A549 (cell line): ENCODE data around the gene ALDH7A1. TPM values are rescaled to one million over a fixed set of nuclear protein-coding genes. Genes with fewer than 3 reads are reported as not detected.

Source experiments
- ATAC-seq, 2 experiments: fragments of 200-7000 bp in 1 of 2; fragments of >200 bp in 1 of 2; cut with Nextera tagmentation in 1 of 2; cut with Tn5 transposase in 1 of 2; 3 replicates each; pipeline versions ENCODE4 v1.8.0 to v1.9.1; 2018 to 2020; ENCODE audit warnings: mild to moderate bottlenecking in 1 of 2, moderate library complexity in 1 of 2
- CTCF ChIA-PET: fragments of 300-600 bp; sonication (Branson Sonifier 250); formaldehyde crosslinking; extraction: SDS; loops from one replicate; lab custom pipeline; 2021; ENCODE audit warnings: antibody characterized with exemption, inconsistent platforms; lab: Yijun Ruan, JAX
- POLR2A ChIA-PET: fragments of 350-600 bp; formaldehyde crosslinking; extraction: SDS; loops from one replicate; lab custom pipeline; 2021; ENCODE audit warnings: antibody characterized with exemption, inconsistent platforms; lab: Yijun Ruan, JAX
- DNase-seq, 2 experiments: peaks; one replicate each; pipeline versions ENCODE4 v3.0.0 to v3.0.0-alpha.2; 2011 to 2016; ENCODE audit warnings: low read depth in 1 of 2, low spot score in 1 of 2
- FAIRE-seq: peaks from 2 replicates; lab custom pipeline; 2011; peaks lifted over from hg19 to GRCh38; lab: Jason Lieb, UNC
- H3K27ac ChIP-seq, 2 experiments: fragments of >200 bp; sonication (Bioruptor Twin); formaldehyde crosslinking; 3 replicates each; pipeline ENCODE4 v1.5.1; 2016 to 2017
- H3K4me1 ChIP-seq: fragments of >200 bp; sonication (Bioruptor Twin); formaldehyde crosslinking; 3 replicates; pipeline ENCODE4 v1.6.1; 2016
- H3K4me2 ChIP-seq: fragments of >200 bp; sonication (Bioruptor Twin); formaldehyde crosslinking; 3 replicates; pipeline ENCODE4 v1.6.1; 2016
- H3K4me3 ChIP-seq: fragments of >200 bp; sonication (Bioruptor Twin); formaldehyde crosslinking; 3 replicates; pipeline ENCODE4 v1.5.1; 2016
- H3K9me3 ChIP-seq: fragments of >200 bp; sonication (Bioruptor Twin); formaldehyde crosslinking; 3 replicates; pipeline ENCODE4 v1.6.1; 2016
- CBX8 ChIP-seq: fragments of 200-600 bp; sonication (generic); IDR thresholded peaks from 2 replicates; pipeline ENCODE4 v1.6.1; 2016
- CHD2 ChIP-seq: fragments of 150-350 bp; IDR thresholded peaks from 2 replicates; pipeline ENCODE4 v1.6.1; 2014; ENCODE audit warnings: low read length; ENCODE audit not compliant: partially characterized antibody
- CHD4 ChIP-seq: fragments of 200-600 bp; sonication (generic); IDR thresholded peaks from 2 replicates; pipeline ENCODE4 v1.6.1; 2016; ENCODE audit warnings: antibody characterized with exemption, mild to moderate bottlenecking, borderline replicate concordance
- EHF ChIP-seq: fragments of 250-450 bp; sonication (Bioruptor Pico); IDR thresholded peaks from 2 replicates; pipeline ENCODE4 v1.5.0; 2020; ENCODE audit warnings: mild to moderate bottlenecking
- ESRRA ChIP-seq: fragments of 150-350 bp; IDR thresholded peaks from 2 replicates; pipeline ENCODE4 v1.6.1; 2014; ENCODE audit warnings: mild to moderate bottlenecking, low read length, borderline replicate concordance
- FOSL2 ChIP-seq, 2 experiments: fragments of 450-650 bp in 1 of 2; fragments of >200 bp in 1 of 2; sonication (Bioruptor Twin) in 1 of 2; formaldehyde crosslinking; IDR thresholded peaks; 2 replicates each; pipeline versions ENCODE4 v1.5.0 to v1.6.1; 2016 to 2020; ENCODE audit warnings: mild to moderate bottlenecking in 1 of 2, moderate library complexity in 1 of 2
- FOXS1 ChIP-seq: fragments of 250-450 bp; sonication (Bioruptor Pico); IDR thresholded peaks from 2 replicates; pipeline ENCODE4 v1.5.0; 2020; ENCODE audit warnings: mild to moderate bottlenecking, moderate library complexity
- HDAC2 ChIP-seq: fragments of 200-600 bp; sonication (generic); IDR thresholded peaks from 2 replicates; pipeline ENCODE4 v1.6.1; 2016
- HES2 ChIP-seq: fragments of >200 bp; sonication (Bioruptor Twin); formaldehyde crosslinking; IDR thresholded peaks from 2 replicates; pipeline ENCODE4 v1.6.1; 2016
- HEYL ChIP-seq: fragments of 250-450 bp; sonication (Bioruptor Pico); IDR thresholded peaks from 2 replicates; pipeline ENCODE4 v1.8.0; 2021; ENCODE audit warnings: mild to moderate bottlenecking, moderate library complexity
- HMGXB4 ChIP-seq: fragments of 250-450 bp; sonication (Bioruptor Pico); IDR thresholded peaks from 2 replicates; pipeline ENCODE4 v1.5.0; 2021; ENCODE audit warnings: mild to moderate bottlenecking, moderate library complexity, borderline replicate concordance
- HOXB13 ChIP-seq: fragments of 250-450 bp; sonication (Bioruptor Pico); IDR thresholded peaks from 2 replicates; pipeline ENCODE4 v1.5.0; 2020; ENCODE audit warnings: low read depth, mild to moderate bottlenecking, moderate library complexity
- HOXB5 ChIP-seq: fragments of 250-450 bp; sonication (Bioruptor Pico); IDR thresholded peaks from 2 replicates; pipeline ENCODE4 v1.5.0; 2020; ENCODE audit warnings: mild to moderate bottlenecking, moderate library complexity
- JUNB ChIP-seq: fragments of >200 bp; sonication (Bioruptor Twin); formaldehyde crosslinking; IDR thresholded peaks from 2 replicates; pipeline ENCODE4 v1.6.1; 2016
- MAZ ChIP-seq: fragments of 150-350 bp; IDR thresholded peaks from 2 replicates; pipeline ENCODE4 v1.6.1; 2014; ENCODE audit warnings: antibody characterized with exemption, low read depth, low read length, borderline replicate concordance
- NFE2L2 ChIP-seq: fragments of 150-350 bp; conservative IDR thresholded peaks from 2 replicates; pipeline ENCODE4 v1.6.1; 2014; ENCODE audit warnings: low read length
- NPAS2 ChIP-seq: fragments of 250-450 bp; sonication (Bioruptor Pico); IDR thresholded peaks from 2 replicates; pipeline ENCODE4 v1.8.0; 2022; ENCODE audit warnings: mild to moderate bottlenecking, moderate library complexity, borderline replicate concordance
- NR3C1 ChIP-seq: fragments of >200 bp; sonication (Bioruptor Twin); formaldehyde crosslinking; IDR thresholded peaks from 3 replicates; pipeline ENCODE4 v1.6.1; 2017
- POLR2A ChIP-seq: IDR thresholded peaks from 2 replicates; pipeline ENCODE4 v1.6.1; 2012; ENCODE audit warnings: mild to moderate bottlenecking, low read length
- POLR2AphosphoS2 ChIP-seq: conservative IDR thresholded peaks from 2 replicates; pipeline ENCODE4 v1.6.1; 2012; ENCODE audit warnings: low read length, improper control_type of control experiment, inconsistent platforms
- RAD21 ChIP-seq, 2 experiments: fragments of >200 bp in 1 of 2; sonication (Bioruptor Twin) in 1 of 2; formaldehyde crosslinking in 1 of 2; IDR thresholded peaks in 1 of 2; conservative IDR thresholded peaks in 1 of 2; 2 replicates in 1 of 2; 3 replicates in 1 of 2; pipeline ENCODE4 v1.6.1; 2012 to 2018; ENCODE audit warnings: inconsistent platforms in 1 of 2
- RARB ChIP-seq: fragments of 250-450 bp; sonication (Bioruptor Pico); IDR thresholded peaks from 2 replicates; pipeline ENCODE4 v1.8.0; 2021; ENCODE audit warnings: mild to moderate bottlenecking, moderate library complexity
- RCOR1 ChIP-seq: fragments of 150-350 bp; IDR thresholded peaks from 2 replicates; pipeline ENCODE4 v1.6.1; 2014; ENCODE audit warnings: antibody characterized with exemption, low read length, low read depth
- REST ChIP-seq: fragments of 200-600 bp; sonication (generic); IDR thresholded peaks from 2 replicates; pipeline ENCODE4 v1.6.1; 2016; ENCODE audit warnings: antibody characterized with exemption, mild to moderate bottlenecking, moderate library complexity
- RFX5 ChIP-seq: fragments of 450-650 bp; IDR thresholded peaks from 2 replicates; pipeline ENCODE4 v1.7.1; 2014; ENCODE audit warnings: antibody characterized with exemption, mild to moderate bottlenecking, moderate library complexity
- SREBF2 ChIP-seq: fragments of 450-650 bp; IDR thresholded peaks from 2 replicates; pipeline ENCODE4 v1.6.1; 2014; ENCODE audit warnings: mild to moderate bottlenecking, moderate library complexity
- TP53 ChIP-seq: fragments of 250-450 bp; sonication (Bioruptor Pico); IDR thresholded peaks from 2 replicates; pipeline ENCODE4 v1.5.0; 2021; ENCODE audit warnings: mild to moderate bottlenecking, moderate library complexity
- ZC3H11A ChIP-seq: fragments of 450-650 bp; IDR thresholded peaks from 2 replicates; pipeline ENCODE4 v1.6.1; 2014; ENCODE audit warnings: antibody characterized with exemption, mild to moderate bottlenecking
- WGBS: methylation state at CpG from one replicate; pipeline ENCODE4 v1.1.6; 2017; ENCODE audit errors: missing lambda C conversion rate; 5-methylcytosine and 5-hydroxymethylcytosine counted together
- polyA plus RNA-seq, 4 experiments: library from polyadenylated mRNA; depleted of rRNA in 3 of 4; stranded (reverse); fragments of >200 nt; fragmentation: RNase III in 1 of 4; extraction: RNeasy Plus Mini Kit Qiagen cat#74134 plus additional on column Dnase treatment in 1 of 4; gene quantifications; 2 replicates in 3 of 4; 3 replicates in 1 of 4; pipeline ENCODE4 v1.2.3, GENCODE V29; 2011 to 2017
- TF ChIP-seq, protein P1 (sequence below): fragments of 450-650 bp; IDR thresholded peaks from 2 replicates; pipeline ENCODE4 v1.6.1; 2014; ENCODE audit warnings: antibody characterized with exemption

ALDH7A1 gene
- polyA plus RNA-seq, 2 of the 4 experiments (the other 2 are of a cell fraction) = 72.4 to 99.2 TPM

- DNase-seq (no peak), FAIRE-seq (no peak)
- POLR2A ChIA-PET = interaction anchor here (0.8 kb wide), 1 partner anchor 15 kb away, joined by 3 read pairs; the partner anchor contains the start of gene ALDH7A1
- WGBS = 93% methylated on average over 2 of the region's 2 CpGs
- CTCF ChIA-PET = interaction anchor here (0.6 to 3.8 kb wide), 3 partner anchors 9 to 1303 kb away, joined by 3 to 20 read pairs (median 3); partner anchors contain the start of gene PHAX
- Histone ChIP-seq H3K4me2 (no peak overlapping the region), H3K27ac (no peak overlapping the region)
- TF ChIP-seq RARB = no peak
- TF ChIP-seq RCOR1 = no peak
- TF ChIP-seq HOXB13 (CRISPR knock-in tag) = no peak
- TF ChIP-seq FOSL2 (IDR thresholded peaks at IDR 0.05) = no peak
- TF ChIP-seq FOSL2 (CRISPR knock-in tag; IDR thresholded peaks at IDR 0.05) = no peak
- TF ChIP-seq HMGXB4 = no peak
- TF ChIP-seq, all 56 proteins: peak for 0
- Histone ChIP-seq H3K9me3 (no peaks in the 10 kb centered on the region), H3K4me1 (no peaks in the 10 kb centered on the region), H3K4me3 (no peak overlapping the region)
- ATAC-seq = no peak
These were observed 15.1 kb upstream of the ALDH7A1 start for GRCh38 chr5:126610160-126610559.

DNA sequence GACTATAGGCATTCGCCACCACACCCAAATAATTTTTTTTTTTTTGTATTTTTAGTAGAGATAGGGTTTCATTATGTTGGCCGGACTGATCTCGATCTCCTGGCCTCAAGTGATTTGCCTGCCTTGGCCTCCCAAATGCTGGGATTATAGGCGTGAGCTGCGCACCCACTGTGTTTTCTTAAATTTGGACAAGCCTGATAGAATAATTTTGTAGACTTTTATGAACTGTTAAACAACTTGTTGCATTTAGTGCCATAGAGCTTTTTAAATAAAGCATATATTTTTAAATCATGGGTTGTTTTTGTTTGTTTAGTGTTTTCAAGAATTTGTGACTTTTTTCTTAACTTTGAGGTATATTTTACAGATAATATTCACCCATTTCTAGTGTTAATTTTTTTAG is 10.5 kb upstream of the ALDH7A1 start:
- no peak overlapping the region for H3K4me2 ChIP-seq
- ChIA-PET CTCF (interaction anchor here (2.7 kb wide), 1 partner anchor 11 kb away, joined by 12 read pairs; the partner anchor contains the start of gene ALDH7A1), POLR2A (interaction anchor here (0.7 kb wide), 1 partner anchor 20 kb away, joined by 11 read pairs; no protein-coding TSS in a partner anchor)
- no peak for DNase-seq
- WGBS = 95% methylated on average over 5 of the region's 5 CpGs
- ATAC-seq = no peak
- H3K4me3 ChIP-seq = no peak overlapping the region
- no peak overlapping the region for H3K27ac ChIP-seq
- no peak for TF ChIP-seq NPAS2 (CRISPR knock-in tag)
- TF ChIP-seq MAZ = no peak
- TF ChIP-seq EHF (CRISPR knock-in tag) = no peak
- TF ChIP-seq CBX8 = no peak
- TF ChIP-seq ESRRA = no peak
- no peak for TF ChIP-seq HES2
- TF ChIP-seq, protein P1, sequence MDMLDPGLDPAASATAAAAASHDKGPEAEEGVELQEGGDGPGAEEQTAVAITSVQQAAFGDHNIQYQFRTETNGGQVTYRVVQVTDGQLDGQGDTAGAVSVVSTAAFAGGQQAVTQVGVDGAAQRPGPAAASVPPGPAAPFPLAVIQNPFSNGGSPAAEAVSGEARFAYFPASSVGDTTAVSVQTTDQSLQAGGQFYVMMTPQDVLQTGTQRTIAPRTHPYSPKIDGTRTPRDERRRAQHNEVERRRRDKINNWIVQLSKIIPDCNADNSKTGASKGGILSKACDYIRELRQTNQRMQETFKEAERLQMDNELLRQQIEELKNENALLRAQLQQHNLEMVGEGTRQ = no peak
- no peak for TF ChIP-seq RCOR1
- no peak for TF ChIP-seq CHD4
- TF ChIP-seq POLR2A = no peak
- no peak for TF ChIP-seq POLR2AphosphoS2
- no peak for TF ChIP-seq NFE2L2
- TF ChIP-seq RFX5 = no peak
- no peak for TF ChIP-seq ZC3H11A
- no peak for TF ChIP-seq HOXB5 (CRISPR knock-in tag)
- TF ChIP-seq RAD21 (conservative IDR thresholded peaks at IDR 0.05 in 1 of 2, IDR thresholded peaks at IDR 0.05 in 1 of 2) = no peak
- no peak for TF ChIP-seq HEYL (CRISPR knock-in tag)
- peaks cover 9% of the 10 kb centered on the region; the same call in 2 of the 3 replicates for H3K4me1 ChIP-seq
- FAIRE-seq = no peak
- H3K9me3 ChIP-seq = no peaks in the 10 kb centered on the region

DNA sequence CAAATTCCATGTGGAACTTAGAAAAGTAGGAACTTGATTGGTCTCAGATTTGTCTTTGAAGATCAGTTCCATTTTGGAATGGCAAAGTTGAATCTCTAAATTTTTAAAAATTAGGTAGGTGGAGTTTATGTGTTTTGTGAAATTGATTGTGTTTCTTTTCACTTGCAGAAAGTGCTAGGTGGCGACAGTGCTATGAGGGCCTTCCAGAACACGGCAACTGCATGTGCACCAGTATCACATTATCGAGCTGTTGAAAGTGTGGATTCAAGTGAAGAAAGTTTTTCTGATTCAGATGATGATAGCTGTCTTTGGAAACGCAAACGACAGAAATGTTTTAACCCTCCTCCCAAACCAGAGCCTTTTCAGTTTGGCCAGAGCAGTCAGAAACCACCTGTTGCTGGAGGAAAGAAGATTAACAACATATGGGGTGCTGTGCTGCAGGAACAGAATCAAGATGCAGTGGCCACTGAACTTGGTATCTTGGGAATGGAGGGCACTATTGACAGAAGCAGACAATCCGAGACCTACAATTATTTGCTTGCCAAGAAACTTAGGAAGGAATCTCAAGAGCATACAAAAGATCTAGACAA is 8.5 kb upstream of the ALDH7A1 start:
- Histone ChIP-seq H3K4me2 (no peak overlapping the region), H3K27ac (no peak overlapping the region), H3K4me1 (peaks cover 12% of the 10 kb centered on the region; the same call in 2 of the 3 replicates), H3K4me3 (no peak overlapping the region), H3K9me3 (no peaks in the 10 kb centered on the region)
- ChIA-PET CTCF (interaction anchor here (1.1 to 2.7 kb wide), 2 partner anchors 9 to 265 kb away, joined by 3 to 12 read pairs; partner anchors contain the start of gene ALDH7A1), POLR2A (interaction anchor here (0.6 kb wide), 1 partner anchor 21 kb away, joined by 4 read pairs; no protein-coding TSS in a partner anchor)
- FAIRE-seq (no peak), ATAC-seq (no peak), DNase-seq (no peak)
- WGBS = 95% methylated on average over 6 of the region's 6 CpGs
- TF ChIP-seq POLR2AphosphoS2 (no peak), REST (no peak), HDAC2 (no peak), NR3C1 (no peak), TP53 (CRISPR knock-in tag) (no peak), MAZ (no peak), JUNB (no peak), SREBF2 (no peak), FOXS1 (CRISPR knock-in tag) (no peak), CHD2 (no peak), RAD21 (conservative IDR thresholded peaks at IDR 0.05 in 1 of 2, IDR thresholded peaks at IDR 0.05 in 1 of 2) (no peak)
